Pulmonary artery endothelial cell (primary cell): Measurements from ENCODE around the gene SERINC5. TPM values are rescaled to one million over a fixed set of nuclear protein-coding genes. Genes with fewer than 3 reads are reported as not detected.
"Not testable (repeated sequence)": the region's sequence is repeated elsewhere in the genome, so short reads cannot be mapped to it uniquely, and the experiment has no call there.

Experiments
- DNase-seq: peaks from one replicate; pipeline ENCODE4 v3.0.0-alpha.2; 2011; ENCODE audit warnings: low read depth, low spot score
- total RNA-seq: library from RNA; depleted of rRNA; stranded (reverse); fragments of >200 nt; gene quantifications from 2 replicates; pipeline ENCODE4 v1.2.3, GENCODE V29; 2014

The SERINC5 gene
- total RNA-seq, 1 donor from 2014 or later, result 6.3 TPM

DNA sequence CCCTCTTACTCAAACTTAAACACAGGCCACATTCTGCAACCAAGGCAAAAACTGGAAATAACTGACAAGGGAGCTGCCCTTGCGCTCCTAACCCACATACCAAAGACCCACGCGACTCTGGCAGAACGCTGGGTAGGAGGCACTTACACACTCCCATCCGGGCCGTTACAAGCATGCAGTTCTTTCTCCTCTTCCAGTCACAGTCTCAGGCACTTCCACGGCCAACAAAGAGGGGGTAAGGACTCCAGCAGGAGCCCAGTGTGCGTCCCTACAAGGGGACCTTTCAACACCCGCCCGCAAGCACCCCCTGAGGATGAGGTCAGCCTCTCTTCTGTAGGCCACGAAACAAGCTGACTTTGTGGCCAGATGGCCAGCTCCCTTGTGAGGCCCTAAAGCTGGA, 57.4 kb downstream of the SERINC5 start:
- DNase-seq, result no peak

DNA sequence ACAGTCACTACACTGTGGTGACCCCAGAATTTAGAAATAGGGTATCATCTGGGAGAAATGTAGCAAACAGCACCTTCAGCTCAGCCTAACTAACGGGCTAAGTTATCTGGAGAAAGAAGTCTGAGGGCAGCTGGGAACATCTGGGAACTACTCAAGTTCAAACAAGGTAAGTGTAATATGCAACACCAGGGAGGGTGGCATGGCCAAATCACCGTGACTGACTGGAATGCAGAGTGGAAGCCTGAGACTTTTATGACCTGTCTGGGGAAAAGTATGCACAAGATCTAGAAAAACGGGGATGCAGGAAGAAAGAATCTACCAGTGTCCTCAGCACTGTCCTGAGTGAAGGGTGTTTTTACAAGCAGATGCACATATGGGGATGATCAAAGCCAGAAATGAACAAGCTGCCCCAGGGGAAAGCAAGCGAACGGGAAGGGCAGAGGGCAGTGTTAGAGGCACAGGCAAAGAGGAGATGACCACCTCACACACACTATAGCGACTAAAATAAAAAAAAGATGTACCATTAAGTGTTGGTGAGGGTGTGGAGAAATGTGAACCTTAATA, 59.9 kb downstream of the SERINC5 start:
- no peak for DNase-seq

DNA sequence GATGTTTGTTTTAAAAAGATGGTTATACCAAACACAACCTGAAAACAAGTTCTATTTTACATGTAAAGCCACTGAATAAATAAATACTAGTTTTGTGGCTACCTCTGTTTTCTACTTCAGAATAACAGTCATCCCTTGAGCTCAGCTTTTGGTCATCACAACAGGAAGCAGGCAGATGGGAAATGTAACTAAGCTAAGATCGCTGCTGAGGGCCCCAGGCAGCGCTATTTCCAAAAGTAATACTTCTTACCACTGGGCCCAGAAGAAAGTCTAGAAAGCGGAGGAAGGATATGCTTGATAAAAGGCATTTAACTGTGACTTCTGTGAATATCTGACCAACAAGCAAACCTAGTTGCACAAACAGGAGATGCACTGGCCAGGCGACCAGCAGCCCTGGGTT, 61.4 kb downstream of the SERINC5 start:
- DNase-seq, result no peak

DNA sequence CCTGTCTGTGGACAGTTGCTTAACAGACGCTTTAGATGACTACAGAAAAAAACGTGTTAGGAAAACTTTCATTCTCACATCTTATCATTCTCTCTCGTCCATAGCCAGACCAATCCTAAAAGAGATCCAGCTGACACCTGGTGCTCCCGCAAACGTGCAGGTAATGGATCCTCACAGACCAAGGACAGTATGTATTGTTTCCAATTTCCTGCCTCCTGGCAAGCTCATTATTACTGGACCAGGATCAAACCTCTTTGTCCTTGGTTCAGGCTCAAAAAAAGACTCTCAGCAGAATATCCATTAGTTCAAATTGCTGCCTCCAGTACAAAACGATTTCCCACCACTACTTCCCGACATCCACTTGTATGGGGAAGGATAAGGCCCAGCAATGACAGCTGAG, 62.4 kb downstream of the SERINC5 start:
- DNase-seq, result no peak

DNA sequence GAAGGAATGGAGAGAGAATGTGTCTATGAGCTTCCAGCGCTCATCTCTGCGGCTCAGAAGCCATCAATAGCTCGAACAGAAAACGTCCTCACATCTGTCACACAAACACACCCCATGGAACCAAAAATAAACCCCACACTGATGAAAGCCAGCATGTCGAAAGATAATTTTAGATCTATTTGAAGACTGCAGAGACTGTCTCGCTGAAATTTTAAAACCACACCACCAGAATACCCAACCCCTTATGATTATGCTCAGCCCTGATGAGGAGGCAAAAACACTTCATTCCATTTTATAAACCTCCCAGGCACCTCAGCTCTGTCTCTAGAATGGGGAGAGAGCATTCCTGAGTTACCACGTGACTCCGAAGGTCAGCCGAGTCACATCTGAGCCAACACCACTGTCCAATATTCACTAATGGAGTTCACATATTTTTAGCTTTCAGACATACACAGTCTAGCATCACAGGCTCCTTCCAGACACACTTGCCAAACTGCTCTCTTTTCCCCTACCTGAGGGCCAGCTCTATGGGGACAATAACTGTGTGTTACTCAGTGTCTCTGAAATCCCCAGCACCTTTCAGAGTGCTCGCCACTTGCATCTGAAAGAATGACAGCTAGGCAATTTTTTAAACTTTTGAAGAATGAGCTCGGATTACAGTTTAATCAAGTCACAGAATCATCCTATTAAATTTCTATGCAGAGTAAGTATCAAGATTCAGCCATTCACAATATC, 63.2 kb downstream of the SERINC5 start:
- DNase-seq, result no peak

DNA sequence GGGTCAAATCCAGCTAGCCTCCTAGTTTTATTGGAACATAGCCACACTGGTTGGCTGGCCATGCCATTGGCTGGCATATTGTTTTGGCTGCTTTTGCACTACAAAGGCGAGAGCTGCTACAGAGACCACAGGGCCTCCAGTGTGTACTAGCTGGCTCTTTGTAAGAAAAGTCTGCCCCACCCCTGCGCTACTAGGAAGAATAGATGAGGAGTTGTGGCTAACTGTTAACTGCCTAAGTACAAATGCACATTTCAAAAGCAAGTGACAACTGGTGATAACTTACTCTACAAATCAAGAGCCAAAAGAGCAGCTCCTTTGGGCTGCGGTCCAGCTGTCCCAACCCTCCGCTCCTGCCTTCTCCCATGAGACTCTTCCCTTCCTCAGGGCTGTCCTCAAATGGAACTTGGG, 63.9 kb downstream of the SERINC5 start:
- DNase-seq, result no peak

DNA sequence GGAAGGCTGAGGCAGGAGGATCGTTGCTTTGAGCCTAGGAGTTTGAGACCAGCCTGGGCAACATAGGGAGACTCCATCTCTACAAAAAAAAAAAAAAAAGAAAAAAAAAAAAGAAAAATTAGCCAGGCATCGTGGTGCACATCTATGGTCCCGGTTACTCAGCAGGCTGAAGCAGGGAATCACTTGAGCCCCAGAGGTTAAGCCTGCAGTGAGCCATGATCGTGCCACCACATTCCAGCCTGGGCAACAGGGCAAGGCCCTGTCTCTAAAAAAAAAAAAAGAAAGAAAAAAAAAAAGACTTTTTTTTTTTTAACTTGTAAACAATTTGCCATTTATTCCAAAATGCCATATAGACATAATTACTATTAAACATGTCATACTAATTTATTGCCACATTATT, 64.5 kb downstream of the SERINC5 start:
- DNase-seq, result no peak

DNA sequence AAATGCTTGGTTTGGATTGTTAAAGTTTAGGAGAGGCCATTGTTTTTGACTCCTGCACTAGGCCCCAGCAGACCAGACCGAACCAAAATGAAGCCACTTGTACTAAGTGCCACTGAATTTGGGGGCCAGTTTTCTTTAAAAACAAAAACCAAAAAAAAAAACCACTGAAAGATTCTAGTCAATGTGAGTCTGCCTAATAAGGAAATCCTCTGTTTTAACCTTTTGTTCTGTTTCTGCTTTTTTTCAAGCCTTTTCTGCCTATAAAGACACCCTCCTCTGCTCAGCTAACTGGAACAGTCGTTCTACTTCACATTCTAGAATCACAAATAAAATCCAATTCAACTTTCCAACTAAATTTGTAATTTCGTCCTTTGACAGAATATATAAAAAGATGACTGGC, 64.9 kb downstream of the SERINC5 start:
- DNase-seq, result no peak

DNA sequence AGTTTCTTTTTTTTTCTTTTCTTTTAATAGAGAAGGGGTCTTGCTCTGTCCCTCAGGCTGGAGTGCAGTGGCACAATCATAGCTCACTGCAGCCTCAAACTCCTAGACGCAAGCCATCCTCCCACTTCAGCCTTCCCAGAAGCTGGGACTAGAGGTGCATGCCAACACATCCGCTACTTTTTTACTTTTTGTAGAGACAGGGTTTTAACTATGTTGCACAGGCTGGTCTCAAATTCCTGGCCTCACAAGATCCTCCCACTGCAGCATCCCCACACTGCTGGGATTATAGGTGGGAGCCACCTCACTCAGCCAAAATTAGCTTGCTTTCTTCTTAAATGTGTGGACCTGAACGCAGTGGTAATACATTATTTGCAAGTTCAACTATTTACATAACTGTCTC, 66.1 kb downstream of the SERINC5 start:
- no peak for DNase-seq

DNA sequence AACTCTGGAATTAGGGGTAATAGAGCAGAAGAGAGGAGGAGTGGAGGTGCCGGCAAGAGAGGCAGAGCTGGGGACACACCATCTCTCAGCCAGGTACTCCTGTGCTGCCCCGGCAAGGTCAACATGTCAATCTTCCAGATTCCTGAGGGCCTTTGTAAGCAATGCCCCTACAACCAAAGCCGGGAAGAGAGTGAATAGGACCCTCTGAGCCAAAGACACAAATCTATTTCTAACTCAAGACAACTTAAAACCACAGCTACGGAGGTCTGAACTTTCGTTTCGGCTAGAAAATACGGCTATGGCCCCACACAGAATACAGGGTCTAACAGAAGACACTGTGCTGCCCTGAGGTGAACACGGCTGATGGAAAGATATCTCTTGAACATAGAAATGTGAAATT, 66.6 kb downstream of the SERINC5 start:
- no peak for DNase-seq

DNA sequence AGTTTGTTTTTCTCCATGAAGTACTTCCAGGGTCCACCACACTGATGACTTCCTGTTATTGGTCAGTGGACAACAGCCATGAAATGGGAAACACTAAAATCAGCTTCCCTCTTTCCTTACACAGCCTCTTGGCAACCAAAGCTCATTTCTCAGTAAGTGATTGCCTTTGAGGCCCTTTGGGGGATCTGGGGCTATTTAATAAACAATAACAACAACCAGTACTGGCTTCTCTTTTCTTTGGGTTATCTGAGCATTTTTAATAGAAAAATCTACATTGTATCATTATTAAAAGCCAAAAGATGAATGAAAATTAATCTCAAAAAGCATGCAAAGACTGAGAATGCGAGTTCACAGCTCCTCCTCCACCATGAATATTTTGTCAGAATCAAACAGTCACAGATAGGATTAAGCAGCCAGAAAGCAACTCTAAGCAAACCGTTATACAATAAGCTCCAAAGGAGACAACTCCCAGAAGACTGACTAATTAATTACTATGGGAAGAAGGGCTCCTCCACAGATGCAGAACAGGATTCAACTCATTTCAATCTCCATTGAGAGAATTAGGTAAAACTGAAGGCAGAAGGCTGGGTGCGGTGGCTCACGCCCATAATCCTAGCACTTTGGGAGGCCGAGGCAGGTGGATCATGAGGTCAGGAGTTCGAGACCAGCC, 68.3 kb downstream of the SERINC5 start:
- no peak for DNase-seq

DNA sequence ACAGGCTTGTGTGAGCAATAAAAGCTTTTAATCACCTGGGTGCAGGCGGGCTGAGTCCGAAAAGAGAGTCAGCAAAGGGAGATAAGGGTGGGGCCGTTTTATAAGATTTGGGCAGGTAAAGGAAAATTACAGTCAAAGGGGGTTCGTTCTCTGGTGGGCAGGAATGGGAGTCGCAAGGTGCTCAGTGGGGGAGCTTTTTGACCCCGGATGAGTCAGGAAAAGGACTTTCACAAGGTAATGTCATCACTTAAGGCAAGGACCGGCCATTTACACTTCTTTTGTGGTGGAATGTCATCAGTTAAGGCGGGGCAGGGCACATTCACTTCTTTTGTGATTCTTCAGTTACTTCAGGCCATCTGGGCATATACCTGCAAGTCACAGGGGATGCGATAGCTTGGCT, 70.3 kb downstream of the SERINC5 start:
- not testable (repeated sequence) for DNase-seq

DNA sequence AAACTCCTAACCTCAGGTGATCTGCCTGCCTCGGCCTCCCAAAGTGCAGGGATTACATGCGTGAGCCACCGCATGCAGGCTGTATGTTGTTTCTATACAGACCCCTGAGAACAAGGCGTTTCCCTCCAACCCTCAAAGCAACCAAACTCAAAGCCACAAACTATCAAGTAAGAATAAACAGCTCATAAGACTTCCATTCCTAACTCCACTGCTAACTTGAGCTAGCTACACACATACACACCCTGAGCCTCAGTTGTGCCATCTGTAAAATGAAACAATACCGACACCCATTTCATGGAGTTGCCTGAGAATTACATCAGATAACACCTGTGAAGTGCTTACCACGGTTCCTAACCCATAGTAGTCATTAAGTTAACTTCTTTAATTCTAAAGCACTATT, 70.8 kb downstream of the SERINC5 start:
- DNase-seq, result no peak

DNA sequence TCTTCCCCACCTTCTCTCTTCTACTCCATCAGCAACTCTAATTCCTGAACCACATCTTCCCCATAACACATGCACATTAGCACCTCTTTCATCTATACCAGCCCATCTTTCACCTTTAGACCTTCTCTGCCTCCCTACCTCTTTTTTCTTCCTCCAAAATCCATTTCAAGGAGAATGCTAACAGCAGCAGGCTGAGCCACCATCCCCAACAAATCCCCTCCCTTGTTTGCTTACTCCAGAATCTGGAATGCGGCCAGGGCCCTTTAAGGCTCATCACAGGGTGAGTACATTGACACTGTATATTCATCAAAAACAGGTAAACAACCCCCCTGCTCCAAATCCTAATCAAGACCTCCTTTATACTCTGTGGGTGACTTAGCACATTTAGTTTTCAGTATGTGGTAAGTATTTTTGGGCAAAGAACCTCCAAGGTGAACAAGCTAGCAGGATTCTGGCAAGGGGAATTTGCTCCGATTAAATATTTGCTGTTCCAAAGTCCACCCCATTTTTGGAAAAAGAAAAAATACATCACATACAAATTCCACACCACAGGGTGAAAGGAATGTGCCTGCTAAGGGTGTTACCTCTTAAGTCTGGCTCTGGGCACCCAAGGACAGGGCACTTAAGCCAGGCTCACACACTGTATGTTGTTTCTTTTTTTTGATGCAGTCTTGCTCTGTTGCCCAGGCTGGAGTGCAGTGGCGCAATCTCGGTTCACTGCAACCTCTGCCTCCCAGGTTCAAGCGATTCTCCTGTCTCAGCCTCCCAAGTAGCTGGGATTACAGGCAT, 71.4 kb downstream of the SERINC5 start:
- DNase-seq, result no peak

DNA sequence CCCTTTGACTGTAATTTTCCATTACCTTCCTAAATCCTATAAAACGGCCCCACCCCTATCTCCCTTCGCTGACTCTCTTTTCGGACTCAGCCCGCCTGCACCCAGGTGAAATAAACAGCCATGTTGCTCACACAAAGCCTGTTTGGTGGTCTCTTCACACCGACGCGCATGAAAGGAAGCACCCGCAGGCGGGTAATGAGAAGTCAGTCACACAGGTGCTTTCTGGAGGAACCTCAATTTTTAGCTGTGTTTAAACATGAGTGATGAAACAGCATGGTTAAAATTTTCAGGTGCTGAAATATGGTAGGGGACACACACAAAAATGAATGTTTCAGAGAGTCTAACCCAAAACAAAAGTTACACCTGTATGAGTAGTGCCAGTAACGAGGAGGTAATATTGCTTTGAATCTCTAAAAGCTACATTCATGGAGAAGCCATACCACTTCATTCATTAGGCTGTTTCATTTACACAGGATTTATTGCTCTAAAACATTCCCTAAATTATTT, 72.1 kb downstream of the SERINC5 start:
- not testable (repeated sequence) for DNase-seq

DNA sequence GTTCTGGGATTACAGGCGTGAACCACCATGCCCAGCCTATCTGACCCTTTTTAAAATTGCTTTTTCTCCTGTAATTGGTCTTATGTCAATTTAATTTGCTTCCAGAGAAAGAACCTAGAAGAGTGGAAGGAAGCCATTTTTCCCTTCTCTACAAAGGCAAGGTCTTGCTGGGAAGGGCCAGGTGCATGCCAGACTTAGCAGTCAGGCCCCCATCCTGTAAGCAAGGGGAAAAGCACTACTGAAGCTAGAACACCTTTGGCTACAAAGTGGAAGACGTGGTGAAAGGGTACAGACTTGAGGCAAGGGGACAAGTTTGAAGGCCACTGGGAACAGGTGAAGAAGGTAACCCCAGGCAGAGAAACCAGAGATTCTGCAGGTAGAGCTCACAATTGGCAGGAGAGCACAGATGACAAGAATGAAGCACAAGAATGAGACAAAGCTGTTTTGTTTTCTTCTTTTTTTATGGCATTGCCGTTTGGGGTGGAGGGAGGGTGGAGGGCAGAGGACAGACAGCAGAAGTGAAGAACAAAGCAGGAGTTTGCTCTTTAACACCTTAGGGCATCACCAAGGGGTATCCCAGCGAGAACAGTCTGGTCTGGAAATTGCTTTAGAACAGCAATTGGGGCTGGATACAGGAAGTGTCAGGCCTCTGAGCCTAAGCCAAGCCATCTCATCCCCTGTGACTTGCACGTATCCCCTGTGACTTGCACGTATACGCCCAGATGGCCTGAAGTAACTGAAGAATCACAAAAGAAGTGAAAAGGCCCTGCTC, 72.9 kb downstream of the SERINC5 start:
- no peak for DNase-seq

DNA sequence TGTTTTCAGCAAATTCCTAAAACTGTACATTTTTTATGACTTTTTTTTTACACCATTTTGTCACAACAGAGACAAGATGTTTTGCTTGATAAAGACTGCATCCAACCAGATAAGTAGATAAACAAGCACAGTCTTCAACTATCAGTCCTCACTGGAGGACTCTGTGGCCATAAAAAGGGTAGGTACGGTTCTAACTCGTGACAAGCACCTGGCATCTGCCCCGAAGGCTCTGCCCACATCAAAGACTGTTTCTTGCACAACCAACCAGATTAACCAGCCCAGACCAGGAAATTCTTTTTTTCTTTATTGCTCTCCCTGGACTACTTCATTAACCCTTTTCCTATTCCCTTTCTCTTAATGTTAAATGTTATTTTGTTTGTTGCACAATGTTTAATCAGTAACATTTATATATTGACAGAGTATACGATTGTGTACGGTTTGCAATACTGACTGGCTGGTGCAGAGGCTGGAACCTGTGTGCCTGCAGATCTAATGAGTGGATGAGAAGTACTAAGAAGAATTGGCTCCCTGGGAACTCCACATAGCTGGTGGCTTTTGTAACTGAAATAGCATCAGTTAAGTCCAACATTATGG, 74.1 kb downstream of the SERINC5 start:
- DNase-seq, result no peak

DNA sequence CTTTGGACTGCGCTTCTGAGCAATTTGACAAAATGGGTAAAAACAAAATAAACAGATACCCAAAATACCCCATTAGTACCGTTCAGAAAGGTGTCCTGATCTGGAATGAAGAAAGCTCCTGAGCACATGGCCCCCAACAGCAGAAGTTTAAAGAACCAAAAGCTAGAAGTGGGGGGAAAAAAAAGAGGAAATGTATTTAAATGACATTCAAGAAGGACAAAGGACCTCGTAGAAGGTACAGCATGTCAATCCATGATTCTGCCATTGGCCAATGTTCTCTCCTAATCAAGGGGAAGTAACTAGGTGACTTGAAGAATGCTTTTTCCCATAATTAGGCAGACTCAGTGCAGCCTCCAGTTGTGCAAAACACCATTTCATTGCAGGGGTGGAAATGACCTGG, 78.6 kb downstream of the SERINC5 start:
- no peak for DNase-seq

DNA sequence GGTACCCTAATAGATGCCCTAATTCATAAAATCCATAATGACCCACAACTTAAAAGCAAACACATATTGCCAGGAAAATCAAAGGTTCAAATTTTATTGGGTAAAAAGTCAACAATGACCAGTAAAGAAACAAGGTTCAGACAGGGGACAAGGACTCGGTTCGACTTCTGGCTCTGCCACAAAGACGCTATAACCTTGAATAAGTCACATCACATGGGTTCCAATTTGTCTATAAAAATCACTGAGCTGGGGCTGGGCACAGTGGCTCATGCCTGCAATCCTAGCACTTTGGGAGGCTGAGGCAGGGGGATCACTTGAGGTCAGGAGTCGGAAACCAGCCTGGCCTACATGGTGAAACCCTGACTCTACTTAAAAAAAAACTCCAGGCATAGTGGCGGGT, 80.5 kb downstream of the SERINC5 start:
- DNase-seq, result no peak

DNA sequence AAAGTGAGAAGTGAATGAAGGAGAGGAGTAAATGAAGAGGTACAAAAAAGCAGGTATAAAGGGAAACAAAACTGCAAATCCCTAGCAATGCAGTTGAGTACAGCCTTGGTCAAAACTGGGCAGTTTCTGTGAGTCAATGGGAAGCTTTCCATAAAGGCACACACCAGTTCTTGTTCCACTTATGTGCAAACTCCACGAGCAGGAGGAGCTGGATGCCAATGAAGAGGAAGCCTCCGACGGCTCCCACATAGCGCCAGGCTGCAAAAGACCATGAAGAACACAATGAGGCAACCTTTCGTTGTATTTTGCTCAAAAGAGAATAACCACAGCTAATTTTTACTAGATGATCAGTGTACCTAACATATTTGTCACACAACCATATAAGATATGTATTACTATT, 81.1 kb downstream of the SERINC5 start:
- DNase-seq, result no peak
